ENCODE measurements around the gene MLC1.

MLC1 gene

GRCh38 chr22:50104141-50104544 lies 18.9 kb upstream of the MLC1 start:
- TF ChIP-seq CTCF (IDR thresholded peaks at IDR 0.05; ENCODE audit: low read depth, low read length, missing control alignments): no peak
- DNase-seq (ENCODE audit: low read depth): no peak
- H3K4me3 ChIP-seq (ENCODE audit: low read depth, low read length): no peak overlapping the region

- DNase-seq (ENCODE audit: low read depth): no peak
Observed at GRCh38 chr22:50102946-50103345, 17.7 kb upstream of the MLC1 start.

GRCh38 chr22:50101870-50102565 lies 16.8 kb upstream of the MLC1 start:
- TF ChIP-seq CTCF (IDR thresholded peaks at IDR 0.05; ENCODE audit: low read depth, low read length, missing control alignments): no peak
- no peak overlapping the region for H3K4me3 ChIP-seq (ENCODE audit: low read depth, low read length)
- DNase-seq (ENCODE audit: low read depth): no peak

More at GRCh38 chr22:50102946-50103345, 17.7 kb upstream of the MLC1 start:
- no peak for TF ChIP-seq CTCF (IDR thresholded peaks at IDR 0.05; ENCODE audit: low read depth, low read length, missing control alignments)
- H3K4me3 ChIP-seq (ENCODE audit: low read depth, low read length): no peak overlapping the region

- H3K4me3 ChIP-seq (ENCODE audit: low read depth, low read length): no peak overlapping the region
- DNase-seq (ENCODE audit: low read depth): no peak
- TF ChIP-seq CTCF (IDR thresholded peaks at IDR 0.05; ENCODE audit: low read depth, low read length, missing control alignments): no peak
Observed at GRCh38 chr22:50098052-50098451, 12.8 kb upstream of the MLC1 start.

GRCh38 chr22:50092342-50092741 lies 7.1 kb upstream of the MLC1 start:
- DNase-seq (ENCODE audit: low read depth): no peak
- no peak for TF ChIP-seq CTCF (IDR thresholded peaks at IDR 0.05; ENCODE audit: low read depth, low read length, missing control alignments)
- no peak overlapping the region for H3K4me3 ChIP-seq (ENCODE audit: low read depth, low read length)

- TF ChIP-seq CTCF (IDR thresholded peaks at IDR 0.05; ENCODE audit: low read depth, low read length, missing control alignments): no peak
- DNase-seq (ENCODE audit: low read depth): no peak
- H3K4me3 ChIP-seq (ENCODE audit: low read depth, low read length): no peak overlapping the region
Observed at GRCh38 chr22:50091092-50091768, 6.0 kb upstream of the MLC1 start.

- DNase-seq (ENCODE audit: low read depth): no peak
- H3K4me3 ChIP-seq (ENCODE audit: low read depth, low read length): no peak overlapping the region
- TF ChIP-seq CTCF (IDR thresholded peaks at IDR 0.05; ENCODE audit: low read depth, low read length, missing control alignments): no peak
Observed at GRCh38 chr22:50090412-50090714, 5.1 kb upstream of the MLC1 start.
